ENCODE measurements around the gene ASB18. TPM values are rescaled to one million over a fixed set of nuclear protein-coding genes. Genes with fewer than 3 reads are reported as not detected.

ASB18 gene
- total RNA-seq, 1 experiment from 2014 or later, result not detected

DNA sequence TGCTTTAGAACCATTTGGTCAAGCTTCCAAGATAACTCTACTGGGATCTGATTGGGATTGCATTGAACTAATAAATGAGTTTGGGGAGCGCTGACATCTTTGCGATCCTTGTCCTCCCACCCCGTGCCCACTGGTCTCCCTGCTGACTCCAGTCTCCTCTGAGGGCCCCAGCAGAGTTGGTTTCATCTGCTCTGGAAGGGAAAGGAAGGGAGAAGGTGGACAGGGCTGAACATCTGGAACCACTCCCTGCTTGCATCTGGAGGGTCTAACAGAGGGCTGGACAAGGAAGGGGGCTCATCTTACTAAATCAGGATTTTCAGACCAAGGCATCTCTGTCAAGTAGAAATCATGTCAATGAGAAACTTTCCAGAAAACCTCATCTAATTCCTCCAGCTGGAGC is 108.8 kb downstream of the ASB18 start:
- Histone ChIP-seq H3K4me1 (ENCODE audit: control insufficient read depth in 1 of 2, insufficient read depth in 2 of 2, low read length in 2 of 2) (no peaks in the 10 kb centered on the region), H3K4me3 (replicated peaks in 1 of 2; ENCODE audit: low read depth in 1 of 2, low read length in 2 of 2) (no peak overlapping the region), H3K79me2 (ENCODE audit: insufficient read depth, low read length) (no peaks in the 10 kb centered on the region), H4K20me1 (ENCODE audit: insufficient read depth) (no peaks in the 10 kb centered on the region), H3K9me3 (ENCODE audit: control insufficient read depth in 1 of 2, insufficient read depth in 1 of 2, low read depth in 1 of 2, low read length in 2 of 2) (no peaks in the 10 kb centered on the region), H3K4me2 (ENCODE audit: low read length) (no peak overlapping the region), H3K9me2 (ENCODE audit: insufficient read depth) (no peaks in the 10 kb centered on the region), H3K9ac (ENCODE audit: low read length) (no peak overlapping the region), H3K36me3 (ENCODE audit: control insufficient read depth in 1 of 2, insufficient read depth in 2 of 2, low read length in 2 of 2) (no peaks in the 10 kb centered on the region), H2AFZ (ENCODE audit: low read depth, low read length, poor library complexity, severe bottlenecking) (no peak overlapping the region), H3K27ac (ENCODE audit: low read depth, low read length) (no peak overlapping the region), H3K27me3 (ENCODE audit: insufficient read depth, low read length) (no peaks in the 10 kb centered on the region)
- ChIA-PET RAD21 (ENCODE audit: low non-redundant PET in 1 of 2, low total read pairs in 2 of 2, uncharacterized antibody in 2 of 2, unreplicated experiment in 2 of 2) (no interaction called here), CTCF (interaction anchor here (1.5 kb wide), 1 partner anchor 12 kb away, joined by 4 read pairs; no protein-coding TSS in a partner anchor), POLR2A (no interaction called here)
- TF ChIP-seq EGR1 (IDR thresholded peaks at IDR 0.05; ENCODE audit: low read depth) (no peak), POLR2AphosphoS5 (IDR thresholded peaks at IDR 0.05; ENCODE audit: low read depth, low read length) (no peak), TCF7L2 (IDR thresholded peaks at IDR 0.05; ENCODE audit: borderline replicate concordance, extremely low read depth, insufficient read depth, insufficient read length) (no peak), CEBPB (IDR thresholded peaks at IDR 0.05; ENCODE audit: low read depth) (no peak), ZNF274 (IDR thresholded peaks at IDR 0.05; ENCODE audit: low read depth, low read length) (no peak), FOSL1 (IDR thresholded peaks at IDR 0.05; ENCODE audit: low read depth) (no peak), ZFX (IDR thresholded peaks at IDR 0.05) (no peak), SP1 (IDR thresholded peaks at IDR 0.05; ENCODE audit: low read depth) (no peak), SRF (IDR thresholded peaks at IDR 0.05; ENCODE audit: low read depth) (no peak), ELF1 (IDR thresholded peaks at IDR 0.05; ENCODE audit: borderline replicate concordance, low read depth) (no peak), RAD21 (IDR thresholded peaks at IDR 0.05; ENCODE audit: low read depth) (no peak), SIN3A (IDR thresholded peaks at IDR 0.05; ENCODE audit: low read depth) (no peak), EZH2phosphoT487 (IDR thresholded peaks at IDR 0.05; ENCODE audit: borderline replicate concordance) (no peak), YY1 (IDR thresholded peaks at IDR 0.05; ENCODE audit: extremely low read depth, insufficient replicate concordance, low read depth, low read length) (no peak), POLR2A (IDR thresholded peaks at IDR 0.05; ENCODE audit: borderline replicate concordance, extremely low read depth, insufficient read depth, insufficient read length) (no peak)
- TF ChIP-seq, protein P1, sequence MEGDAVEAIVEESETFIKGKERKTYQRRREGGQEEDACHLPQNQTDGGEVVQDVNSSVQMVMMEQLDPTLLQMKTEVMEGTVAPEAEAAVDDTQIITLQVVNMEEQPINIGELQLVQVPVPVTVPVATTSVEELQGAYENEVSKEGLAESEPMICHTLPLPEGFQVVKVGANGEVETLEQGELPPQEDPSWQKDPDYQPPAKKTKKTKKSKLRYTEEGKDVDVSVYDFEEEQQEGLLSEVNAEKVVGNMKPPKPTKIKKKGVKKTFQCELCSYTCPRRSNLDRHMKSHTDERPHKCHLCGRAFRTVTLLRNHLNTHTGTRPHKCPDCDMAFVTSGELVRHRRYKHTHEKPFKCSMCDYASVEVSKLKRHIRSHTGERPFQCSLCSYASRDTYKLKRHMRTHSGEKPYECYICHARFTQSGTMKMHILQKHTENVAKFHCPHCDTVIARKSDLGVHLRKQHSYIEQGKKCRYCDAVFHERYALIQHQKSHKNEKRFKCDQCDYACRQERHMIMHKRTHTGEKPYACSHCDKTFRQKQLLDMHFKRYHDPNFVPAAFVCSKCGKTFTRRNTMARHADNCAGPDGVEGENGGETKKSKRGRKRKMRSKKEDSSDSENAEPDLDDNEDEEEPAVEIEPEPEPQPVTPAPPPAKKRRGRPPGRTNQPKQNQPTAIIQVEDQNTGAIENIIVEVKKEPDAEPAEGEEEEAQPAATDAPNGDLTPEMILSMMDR (IDR thresholded peaks at IDR 0.05 in 2 of 3, conservative IDR thresholded peaks at IDR 0.05 in 1 of 3; ENCODE audit: borderline replicate concordance in 1 of 3, insufficient read depth in 1 of 3, low read depth in 2 of 3, low read length in 2 of 3), result no peak
- TF ChIP-seq, protein P2, sequence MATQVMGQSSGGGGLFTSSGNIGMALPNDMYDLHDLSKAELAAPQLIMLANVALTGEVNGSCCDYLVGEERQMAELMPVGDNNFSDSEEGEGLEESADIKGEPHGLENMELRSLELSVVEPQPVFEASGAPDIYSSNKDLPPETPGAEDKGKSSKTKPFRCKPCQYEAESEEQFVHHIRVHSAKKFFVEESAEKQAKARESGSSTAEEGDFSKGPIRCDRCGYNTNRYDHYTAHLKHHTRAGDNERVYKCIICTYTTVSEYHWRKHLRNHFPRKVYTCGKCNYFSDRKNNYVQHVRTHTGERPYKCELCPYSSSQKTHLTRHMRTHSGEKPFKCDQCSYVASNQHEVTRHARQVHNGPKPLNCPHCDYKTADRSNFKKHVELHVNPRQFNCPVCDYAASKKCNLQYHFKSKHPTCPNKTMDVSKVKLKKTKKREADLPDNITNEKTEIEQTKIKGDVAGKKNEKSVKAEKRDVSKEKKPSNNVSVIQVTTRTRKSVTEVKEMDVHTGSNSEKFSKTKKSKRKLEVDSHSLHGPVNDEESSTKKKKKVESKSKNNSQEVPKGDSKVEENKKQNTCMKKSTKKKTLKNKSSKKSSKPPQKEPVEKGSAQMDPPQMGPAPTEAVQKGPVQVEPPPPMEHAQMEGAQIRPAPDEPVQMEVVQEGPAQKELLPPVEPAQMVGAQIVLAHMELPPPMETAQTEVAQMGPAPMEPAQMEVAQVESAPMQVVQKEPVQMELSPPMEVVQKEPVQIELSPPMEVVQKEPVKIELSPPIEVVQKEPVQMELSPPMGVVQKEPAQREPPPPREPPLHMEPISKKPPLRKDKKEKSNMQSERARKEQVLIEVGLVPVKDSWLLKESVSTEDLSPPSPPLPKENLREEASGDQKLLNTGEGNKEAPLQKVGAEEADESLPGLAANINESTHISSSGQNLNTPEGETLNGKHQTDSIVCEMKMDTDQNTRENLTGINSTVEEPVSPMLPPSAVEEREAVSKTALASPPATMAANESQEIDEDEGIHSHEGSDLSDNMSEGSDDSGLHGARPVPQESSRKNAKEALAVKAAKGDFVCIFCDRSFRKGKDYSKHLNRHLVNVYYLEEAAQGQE (IDR thresholded peaks at IDR 0.05; ENCODE audit: low read depth), result no peak
- TF ChIP-seq, protein P3, sequence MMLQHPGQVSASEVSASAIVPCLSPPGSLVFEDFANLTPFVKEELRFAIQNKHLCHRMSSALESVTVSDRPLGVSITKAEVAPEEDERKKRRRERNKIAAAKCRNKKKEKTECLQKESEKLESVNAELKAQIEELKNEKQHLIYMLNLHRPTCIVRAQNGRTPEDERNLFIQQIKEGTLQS (IDR thresholded peaks at IDR 0.05), result no peak
- intact Hi-C loops (cut with micrococcal nuclease), result no loop called here
- ATAC-seq, result no peak
- no TSS peak for BruUV-seq (replicated peaks)
- no peak for DNase-seq (ENCODE audit: low read depth, low spot score)
